RWPE1 (cell line): Measurements from ENCODE around the gene ITGB4.
A peak's percentile ranks its signal among the peaks of the same experiment; 100 is the strongest.

ENCODE experiments used
- CTCF ChIA-PET: fragments of 350-600 bp; sonication (Branson Sonifier 250); formaldehyde crosslinking; extraction: SDS; loops from one replicate; lab custom pipeline; 2021; lab: Yijun Ruan, JAX
- POLR2A ChIA-PET: fragments of 400-600 bp; formaldehyde crosslinking; extraction: SDS; loops from one replicate; lab custom pipeline; 2020; ENCODE audit warnings: antibody characterized with exemption; ENCODE audit not compliant: low non-redundant PET; lab: Yijun Ruan, JAX
- DNase-seq: peaks from one replicate; pipeline ENCODE4 v3.0.0; 2012; ENCODE audit warnings: low spot score
- H3K27ac ChIP-seq: fragments of 450-650 bp; 2 replicates; pipeline ENCODE4 v1.5.1; 2017
- TF ChIP-seq, protein P1 (sequence below): fragments of 450-650 bp; conservative IDR thresholded peaks from 2 replicates; pipeline ENCODE4 v1.5.1; 2017; ENCODE audit warnings: low read depth, mild to moderate bottlenecking

The ITGB4 gene

DNA sequence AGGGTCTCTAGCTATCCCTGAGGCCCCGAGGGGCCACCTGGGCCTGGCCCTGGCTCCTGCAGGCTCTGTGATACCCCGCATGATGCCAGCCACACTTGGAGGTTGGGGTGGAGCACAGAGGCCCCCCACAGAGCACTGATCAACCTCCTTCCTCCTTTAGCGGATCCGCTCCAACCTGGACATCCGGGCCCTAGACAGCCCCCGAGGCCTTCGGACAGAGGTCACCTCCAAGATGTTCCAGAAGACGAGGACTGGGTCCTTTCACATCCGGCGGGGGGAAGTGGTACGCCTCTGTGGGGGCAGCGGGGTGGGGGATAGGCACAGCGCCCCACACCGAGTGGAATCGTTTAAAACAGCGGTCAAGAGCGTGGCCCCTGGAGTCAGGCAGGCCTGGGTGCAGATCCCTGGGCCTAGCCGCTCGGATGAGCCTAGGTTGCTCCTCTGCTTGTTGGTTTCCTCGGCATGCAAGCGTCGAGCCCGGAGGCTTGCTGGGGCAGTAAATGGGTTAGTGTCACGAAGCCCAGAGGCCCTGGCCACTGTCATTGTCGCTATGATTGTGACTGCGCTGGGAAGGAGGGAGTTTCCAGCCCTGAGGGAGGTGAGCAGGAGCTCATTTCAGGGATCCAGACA is 9.9 kb downstream of the ITGB4 start:
- POLR2A ChIA-PET: no interaction called here
- DNase-seq: no peak
- TF ChIP-seq, protein P1, sequence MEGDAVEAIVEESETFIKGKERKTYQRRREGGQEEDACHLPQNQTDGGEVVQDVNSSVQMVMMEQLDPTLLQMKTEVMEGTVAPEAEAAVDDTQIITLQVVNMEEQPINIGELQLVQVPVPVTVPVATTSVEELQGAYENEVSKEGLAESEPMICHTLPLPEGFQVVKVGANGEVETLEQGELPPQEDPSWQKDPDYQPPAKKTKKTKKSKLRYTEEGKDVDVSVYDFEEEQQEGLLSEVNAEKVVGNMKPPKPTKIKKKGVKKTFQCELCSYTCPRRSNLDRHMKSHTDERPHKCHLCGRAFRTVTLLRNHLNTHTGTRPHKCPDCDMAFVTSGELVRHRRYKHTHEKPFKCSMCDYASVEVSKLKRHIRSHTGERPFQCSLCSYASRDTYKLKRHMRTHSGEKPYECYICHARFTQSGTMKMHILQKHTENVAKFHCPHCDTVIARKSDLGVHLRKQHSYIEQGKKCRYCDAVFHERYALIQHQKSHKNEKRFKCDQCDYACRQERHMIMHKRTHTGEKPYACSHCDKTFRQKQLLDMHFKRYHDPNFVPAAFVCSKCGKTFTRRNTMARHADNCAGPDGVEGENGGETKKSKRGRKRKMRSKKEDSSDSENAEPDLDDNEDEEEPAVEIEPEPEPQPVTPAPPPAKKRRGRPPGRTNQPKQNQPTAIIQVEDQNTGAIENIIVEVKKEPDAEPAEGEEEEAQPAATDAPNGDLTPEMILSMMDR: no peak
- peak overlapping the region; percentile 98 for H3K27ac ChIP-seq
- CTCF ChIA-PET: interaction anchor here (0.9 to 1.7 kb wide), 3 partner anchors 16 to 51 kb away, joined by 3 to 7 read pairs (median 4); no protein-coding TSS in a partner anchor

DNA sequence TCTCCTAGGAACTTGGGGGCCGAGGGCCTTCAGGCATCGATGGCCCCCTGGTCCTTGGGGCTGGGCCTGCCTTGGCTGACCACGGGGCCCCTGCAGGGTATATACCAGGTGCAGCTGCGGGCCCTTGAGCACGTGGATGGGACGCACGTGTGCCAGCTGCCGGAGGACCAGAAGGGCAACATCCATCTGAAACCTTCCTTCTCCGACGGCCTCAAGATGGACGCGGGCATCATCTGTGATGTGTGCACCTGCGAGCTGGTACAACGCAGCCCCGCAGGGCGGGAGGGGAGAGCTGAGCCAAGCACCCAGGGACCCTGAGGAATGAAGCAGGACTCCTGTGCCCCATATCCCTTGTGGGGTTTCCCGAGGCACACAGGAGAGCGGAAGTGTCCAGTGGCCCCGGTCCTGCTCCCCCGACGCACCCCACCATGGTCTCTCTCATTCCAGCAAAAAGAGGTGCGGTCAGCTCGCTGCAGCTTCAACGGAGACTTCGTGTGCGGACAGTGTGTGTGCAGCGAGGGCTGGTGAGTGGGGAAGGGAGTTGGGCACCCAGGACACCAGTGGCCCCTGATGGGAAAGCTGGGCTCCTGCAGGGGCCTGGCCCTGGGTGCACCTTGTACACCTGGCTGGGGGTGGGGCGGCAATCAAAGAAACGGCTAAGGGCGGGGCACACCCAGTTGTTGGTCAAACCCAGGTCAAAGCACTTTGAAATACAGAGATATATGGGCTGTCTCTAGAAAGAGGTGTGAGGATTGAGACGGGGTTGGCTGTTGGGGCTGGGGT is 10.6 kb downstream of the ITGB4 start:
- ChIA-PET POLR2A (no interaction called here), CTCF (interaction anchor here (0.7 to 1.7 kb wide), 4 partner anchors 16 to 57 kb away, joined by 3 to 7 read pairs (median 4); no protein-coding TSS in a partner anchor)
- TF ChIP-seq, protein P1: no peak
- H3K27ac ChIP-seq: peak overlapping the region; percentile 98
- DNase-seq: no peak

DNA sequence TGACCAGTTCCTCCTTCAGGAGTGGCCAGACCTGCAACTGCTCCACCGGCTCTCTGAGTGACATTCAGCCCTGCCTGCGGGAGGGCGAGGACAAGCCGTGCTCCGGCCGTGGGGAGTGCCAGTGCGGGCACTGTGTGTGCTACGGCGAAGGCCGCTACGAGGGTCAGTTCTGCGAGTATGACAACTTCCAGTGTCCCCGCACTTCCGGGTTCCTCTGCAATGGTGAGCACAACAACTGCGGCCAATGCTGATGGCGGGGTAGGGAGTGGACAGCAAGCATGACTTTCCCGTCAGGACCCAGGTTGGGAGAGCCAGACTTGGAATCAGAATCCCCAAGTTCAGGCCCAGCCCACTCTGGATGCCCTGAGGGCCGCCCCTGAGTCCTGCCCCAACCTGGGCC is 12.2 kb downstream of the ITGB4 start:
- no peak for DNase-seq
- TF ChIP-seq, protein P1: no peak
- peak overlapping the region; percentile 98 for H3K27ac ChIP-seq
- CTCF ChIA-PET: interaction anchor here (0.7 to 1.3 kb wide), 2 partner anchors 14 to 17 kb away, joined by 3 to 4 read pairs; no protein-coding TSS in a partner anchor
- POLR2A ChIA-PET: no interaction called here

DNA sequence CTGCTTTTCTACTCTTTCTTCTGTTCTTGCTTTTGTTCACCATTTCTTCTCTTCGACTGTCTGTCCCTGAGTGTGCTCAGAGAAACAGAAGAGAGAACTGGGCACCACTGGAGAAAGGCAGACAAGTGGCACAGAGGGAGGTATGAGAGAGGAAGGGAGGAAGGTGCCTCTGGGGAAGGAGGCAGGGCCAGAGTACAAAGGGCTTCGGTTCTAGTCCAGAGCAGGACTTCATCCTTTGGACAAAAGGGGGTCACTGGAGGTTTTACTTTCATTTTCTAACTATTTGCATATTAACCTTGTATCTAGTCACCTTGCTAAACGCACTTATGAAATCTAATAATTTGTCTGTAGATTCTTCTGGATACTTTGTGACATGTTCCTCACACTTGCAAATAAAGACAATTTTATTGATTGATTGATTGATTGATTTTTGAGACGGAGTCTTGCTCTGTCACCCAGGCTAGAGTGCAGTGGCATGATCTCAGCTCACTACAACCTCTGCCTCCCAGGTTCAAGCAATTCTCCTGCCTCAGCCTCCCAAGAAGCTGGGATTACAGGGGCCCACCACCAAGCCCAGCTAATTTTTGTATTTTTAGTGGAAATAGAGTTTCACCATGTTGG is 13.5 kb downstream of the ITGB4 start:
- POLR2A ChIA-PET: no interaction called here
- CTCF ChIA-PET: interaction anchor here (0.6 to 0.8 kb wide), 2 partner anchors 9 to 61 kb away, joined by 3 to 4 read pairs; no protein-coding TSS in a partner anchor
- TF ChIP-seq, protein P1: no peak
- no peak for DNase-seq
- peak overlapping the region; percentile 98 for H3K27ac ChIP-seq

DNA sequence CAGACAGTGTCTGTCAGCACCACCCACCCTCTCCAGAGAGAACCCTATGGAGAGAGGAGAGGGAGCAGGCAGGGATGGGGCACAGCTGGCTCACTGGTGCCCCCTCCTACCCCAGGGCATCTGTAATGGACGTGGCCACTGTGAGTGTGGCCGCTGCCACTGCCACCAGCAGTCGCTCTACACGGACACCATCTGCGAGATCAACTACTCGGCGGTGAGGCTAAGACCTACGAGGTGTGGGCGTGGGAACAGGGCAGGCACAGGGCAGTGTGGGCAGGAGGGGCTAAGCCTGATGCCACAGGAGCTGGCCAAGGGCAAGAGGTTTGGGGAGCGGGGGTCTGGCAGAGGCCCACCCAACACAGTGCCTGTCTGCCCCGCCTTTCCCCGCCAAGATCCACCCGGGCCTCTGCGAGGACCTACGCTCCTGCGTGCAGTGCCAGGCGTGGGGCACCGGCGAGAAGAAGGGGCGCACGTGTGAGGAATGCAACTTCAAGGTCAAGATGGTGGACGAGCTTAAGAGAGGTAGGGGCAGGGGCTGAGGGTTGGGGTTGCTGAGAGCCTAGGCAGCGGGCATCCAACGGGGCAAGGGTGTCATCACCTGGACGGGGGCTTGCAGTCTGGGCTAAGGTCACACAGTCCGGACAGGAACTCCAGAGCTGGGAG is 15.0 kb downstream of the ITGB4 start:
- POLR2A ChIA-PET: no interaction called here
- H3K27ac ChIP-seq: peak overlapping the region; percentile 98
- no peak for DNase-seq
- CTCF ChIA-PET: interaction anchor here (0.6 kb wide), 1 partner anchor 103 kb away, joined by 4 read pairs; the partner anchor contains the start of gene SMIM5
- TF ChIP-seq, protein P1: no peak
